H1 (cell line): ENCODE measurements around the gene MBOAT2. TPM values are rescaled to one million over a fixed set of nuclear protein-coding genes. Genes with fewer than 3 reads are reported as not detected.

ENCODE experiments used
- CTCF ChIA-PET: fragments of 300-600 bp; sonication (Branson Sonifier 250); formaldehyde crosslinking; loops from one replicate; lab custom pipeline; 2021; ENCODE audit not compliant: partially characterized antibody; lab: Charles Lee
- POLR2A ChIA-PET: fragments of 300-600 bp; sonication (Branson Sonifier 250); formaldehyde crosslinking; loops from one replicate; lab custom pipeline; 2021; ENCODE audit warnings: inconsistent platforms; ENCODE audit not compliant: partially characterized antibody; lab: Charles Lee
- DNase-seq, 2 experiments: peaks; one replicate each; pipeline versions ENCODE4 v3.0.0 to v3.0.0-alpha.2; 2010 to 2022; ENCODE audit warnings: low spot score in 2 of 2, low read depth in 1 of 2, mixed read lengths in 1 of 2
- FAIRE-seq: peaks from 2 replicates; lab custom pipeline; 2011; peaks lifted over from hg19 to GRCh38; lab: Jason Lieb, UNC
- H2AFZ ChIP-seq: 2 replicates; pipeline ENCODE4 v1.8.1; 2012; ENCODE audit warnings: low read length, inconsistent platforms
- H2AK5ac ChIP-seq: 2 replicates; pipeline ENCODE4 v1.6.1; 2013; ENCODE audit warnings: low read depth, low read length
- H2BK120ac ChIP-seq: replicated peaks from 2 replicates; pipeline ENCODE3; 2013; ENCODE audit warnings: low read depth, low read length, inconsistent platforms
- H2BK12ac ChIP-seq: 2 replicates; pipeline ENCODE4 v1.6.1; 2013; ENCODE audit warnings: low read depth, low read length
- H2BK15ac ChIP-seq: 2 replicates; pipeline ENCODE4 v1.6.1; 2013; ENCODE audit warnings: low read length
- H2BK20ac ChIP-seq: 2 replicates; pipeline ENCODE4 v1.6.1; 2013; ENCODE audit warnings: low read length
- H2BK5ac ChIP-seq: 2 replicates; pipeline ENCODE4 v1.6.1; 2013; ENCODE audit warnings: low read depth, low read length
- H3K14ac ChIP-seq: 2 replicates; pipeline ENCODE4 v1.6.1; 2013; ENCODE audit warnings: inconsistent platforms; ENCODE audit not compliant: insufficient read length
- H3K18ac ChIP-seq: 2 replicates; pipeline ENCODE4 v1.6.1; 2013; ENCODE audit warnings: low read length; ENCODE audit errors: extremely low read depth
- H3K23ac ChIP-seq: 2 replicates; pipeline ENCODE4 v1.6.1; 2013; ENCODE audit warnings: inconsistent platforms; ENCODE audit not compliant: insufficient read length
- H3K23me2 ChIP-seq: 2 replicates; pipeline ENCODE4 v1.6.1; 2013; ENCODE audit warnings: low read depth, low read length
- H3K27ac ChIP-seq: 2 replicates; pipeline ENCODE4 v1.6.1; 2011; ENCODE audit warnings: low read depth, low read length, inconsistent platforms
- H3K27me3 ChIP-seq, 4 experiments: replicated peaks in 1 of 4; 1 replicate in 1 of 4; 2 replicates in 3 of 4; pipeline versions ENCODE4 v1.6.1 to v1.8.1; 2011 to 2013; ENCODE audit warnings: low read length in 3 of 4, mild to moderate bottlenecking in 3 of 4, inconsistent platforms in 2 of 4, mixed read lengths in 2 of 4, moderate library complexity in 1 of 4; ENCODE audit not compliant: control insufficient read depth in 3 of 4, insufficient read depth in 3 of 4; ENCODE audit errors: extremely low read depth in 1 of 4
- H3K36me3 ChIP-seq, 4 experiments: 2 replicates each; pipeline versions ENCODE4 v1.6.1 to v1.8.1; 2011 to 2013; ENCODE audit warnings: mild to moderate bottlenecking in 4 of 4, low read length in 3 of 4, moderate library complexity in 2 of 4, control low read depth in 1 of 4, inconsistent platforms in 1 of 4; ENCODE audit not compliant: insufficient read depth in 4 of 4, control insufficient read depth in 2 of 4
- H3K4ac ChIP-seq: replicated peaks from 2 replicates; pipeline ENCODE3; 2013; ENCODE audit warnings: low read length, low read depth, mixed read lengths, inconsistent platforms; ENCODE audit not compliant: insufficient read length
- H3K4me1 ChIP-seq, 4 experiments: replicated peaks in 1 of 4; 1 replicate in 1 of 4; 2 replicates in 3 of 4; pipeline versions ENCODE4 v1.6.1 to v1.8.1; 2011 to 2013; ENCODE audit warnings: low read length in 3 of 4, inconsistent platforms in 2 of 4, mixed read lengths in 1 of 4; ENCODE audit not compliant: insufficient read depth in 4 of 4, control insufficient read depth in 3 of 4
- H3K4me2 ChIP-seq, 2 experiments: 2 replicates each; pipeline versions ENCODE4 v1.6.1 to v1.8.1; 2011 to 2013; ENCODE audit warnings: low read depth in 2 of 2, low read length in 2 of 2, control low read depth in 1 of 2, inconsistent platforms in 1 of 2, mild to moderate bottlenecking in 1 of 2; ENCODE audit not compliant: insufficient read depth in 1 of 2
- H3K4me3 ChIP-seq, 4 experiments: fragments of 200-600, 300-600 bp in 1 of 4; sonication (generic), shearing (Covaris generic), sonication (Bioruptor Twin) in 1 of 4; 2 replicates each; pipeline versions ENCODE4 v1.5.1 to v1.8.1; 2011 to 2016; ENCODE audit warnings: low read length in 4 of 4, low read depth in 3 of 4, control low read depth in 2 of 4, inconsistent platforms in 2 of 4, mild to moderate bottlenecking in 2 of 4, mixed read lengths in 1 of 4, moderate library complexity in 1 of 4; ENCODE audit not compliant: insufficient read depth in 2 of 4; ENCODE audit errors: extremely low read depth in 1 of 4
- H3K56ac ChIP-seq: replicated peaks from 2 replicates; pipeline ENCODE3; 2013; ENCODE audit warnings: low read depth, mild to moderate bottlenecking, mixed read lengths, low read length, inconsistent platforms; ENCODE audit not compliant: insufficient read length
- H3K79me1 ChIP-seq: 2 replicates; pipeline ENCODE4 v1.6.1; 2013; ENCODE audit warnings: low read depth, low read length, control low read depth
- H3K79me2 ChIP-seq, 2 experiments: 2 replicates each; pipeline versions ENCODE4 v1.6.1 to v1.8.1; 2012 to 2013; ENCODE audit warnings: low read length in 2 of 2, mild to moderate bottlenecking in 2 of 2, inconsistent platforms in 1 of 2; ENCODE audit not compliant: insufficient read depth in 2 of 2, control insufficient read depth in 1 of 2
- H3K9ac ChIP-seq, 4 experiments: replicated peaks in 1 of 4; 1 replicate in 1 of 4; 2 replicates in 3 of 4; pipeline versions ENCODE4 v1.6.1 to v1.8.1; 2011 to 2013; ENCODE audit warnings: low read depth in 3 of 4, low read length in 3 of 4, control low read depth in 2 of 4, mild to moderate bottlenecking in 2 of 4, moderate library complexity in 2 of 4, inconsistent platforms in 1 of 4; ENCODE audit errors: extremely low read depth in 1 of 4
- H3K9me3 ChIP-seq, 2 experiments: 2 replicates each; pipeline versions ENCODE4 v1.6.1 to v1.8.1; 2012 to 2013; ENCODE audit warnings: mild to moderate bottlenecking in 2 of 2, moderate library complexity in 2 of 2, control low read depth in 1 of 2, inconsistent platforms in 1 of 2, low read depth in 1 of 2, low read length in 1 of 2, mixed read lengths in 1 of 2; ENCODE audit not compliant: insufficient read depth in 2 of 2
- H4K20me1 ChIP-seq, 2 experiments: replicated peaks in 1 of 2; 2 replicates each; pipeline versions ENCODE3 to v1.8.1; 2011 to 2013; ENCODE audit warnings: inconsistent platforms in 2 of 2, low read length in 2 of 2, mild to moderate bottlenecking in 1 of 2; ENCODE audit not compliant: insufficient read depth in 2 of 2, control insufficient read depth in 1 of 2
- H4K5ac ChIP-seq: 2 replicates; pipeline ENCODE4 v1.6.1; 2013; ENCODE audit warnings: low read length, low read depth, mixed read lengths, inconsistent platforms; ENCODE audit not compliant: insufficient read length
- H4K8ac ChIP-seq: 2 replicates; pipeline ENCODE4 v1.8.0; 2013; ENCODE audit warnings: mild to moderate bottlenecking, moderate library complexity, low read length, inconsistent platforms; ENCODE audit not compliant: insufficient read depth; ENCODE audit errors: extremely low read depth
- H4K91ac ChIP-seq: replicated peaks from 2 replicates; pipeline ENCODE3; 2013; ENCODE audit warnings: low read length, mixed read lengths, inconsistent platforms; ENCODE audit not compliant: insufficient read length
- BCL11A ChIP-seq, 2 experiments: IDR thresholded peaks; one replicate each; pipeline ENCODE4 v1.6.1; 2011; ENCODE audit warnings: low read depth in 2 of 2, low read length in 2 of 2, mild to moderate bottlenecking in 2 of 2
- BRCA1 ChIP-seq: IDR thresholded peaks from 2 replicates; pipeline ENCODE4 v1.6.1; 2012; ENCODE audit warnings: low read depth, low read length, improper control_type of control experiment
- CHD2 ChIP-seq: IDR thresholded peaks from 2 replicates; pipeline ENCODE4 v1.6.1; 2012; ENCODE audit warnings: low read length, improper control_type of control experiment
- HDAC6 ChIP-seq: IDR thresholded peaks from one replicate; pipeline ENCODE4 v1.7.1; 2012; ENCODE audit warnings: low read depth, mild to moderate bottlenecking, inconsistent platforms, low read length, moderate library complexity
- KDM4A ChIP-seq: IDR thresholded peaks from one replicate; pipeline ENCODE4 v1.7.1; 2012; ENCODE audit warnings: low read depth, mild to moderate bottlenecking, moderate library complexity, low read length, inconsistent platforms; ENCODE audit not compliant: severe bottlenecking
- NANOG ChIP-seq: IDR thresholded peaks from 2 replicates; pipeline ENCODE4 v1.6.1; 2011; ENCODE audit warnings: low read length, low read depth, mild to moderate bottlenecking, inconsistent platforms; ENCODE audit not compliant: insufficient read depth, poor library complexity, severe bottlenecking
- TBP ChIP-seq: IDR thresholded peaks from 2 replicates; pipeline ENCODE4 v1.6.1; 2011; ENCODE audit warnings: low read depth, low read length, improper control_type of control experiment
- WGBS, 2 experiments: shearing (Covaris generic) in 1 of 2; methylation state at CpG; one replicate each; pipeline versions ENCODE4 v1.1.6 to v1.1.7; 2013 to 2015; ENCODE audit warnings: low lambda C conversion rate in 2 of 2, mixed read lengths in 2 of 2, inconsistent platforms in 1 of 2, low coverage in 1 of 2, missing lambda C conversion rate in 1 of 2; ENCODE audit not compliant: insufficient replicate concordance in 2 of 2, insufficient coverage in 1 of 2, insufficient read length in 1 of 2; ENCODE audit errors: extremely low coverage in 1 of 2, missing lambda C conversion rate in 1 of 2; 5-methylcytosine and 5-hydroxymethylcytosine counted together
- polyA plus RNA-seq, 7 experiments: library from polyadenylated mRNA; depleted of rRNA in 3 of 7; stranded (reverse) in 5 of 7; unstranded in 2 of 7; fragments of >200 nt in 5 of 7; fragments of 200-250 nt in 2 of 7; gene quantifications; 1 replicate in 5 of 7; 2 replicates in 1 of 7; 4 replicates in 1 of 7; pipeline versions ENCODE4 v1.2.1 to v1.2.3, GENCODE V29; 2011 to 2013; ENCODE audit warnings: missing spikeins in 2 of 7, mixed read lengths in 2 of 7
- total RNA-seq: library from RNA; stranded (reverse); fragmentation: NEBNext Ultra II Directional; extraction: Animal tissue kit (Norgen Biotek cat#: 25700); gene quantifications from 2 replicates; pipeline ENCODE4 v1.2.1, GENCODE V29; 2021

The MBOAT2 gene
- total and polyA plus RNA-seq, 2 of the 8 experiments (the other 6 are each of a cell fraction or from before 2014, with no cell fraction given) = 11.2 to 23.4 TPM

- Histone ChIP-seq H3K4me3 (no peak overlapping the region), H3K79me1 (no peaks in the 10 kb centered on the region), H2BK15ac (no peak overlapping the region), H2BK5ac (no peak overlapping the region), H2AFZ (no peak overlapping the region), H4K20me1 (peaks cover 0 to 1% of the 10 kb centered on the region in 2 experiments), H3K4me2 (no peak overlapping the region), H2BK20ac (no peak overlapping the region), H4K5ac (no peak overlapping the region), H3K23me2 (no peaks in the 10 kb centered on the region), H3K36me3 (peaks cover 0 to 16% (median 0%) of the 10 kb centered on the region in 4 experiments; a peak in 1 of 8 replicates), H3K14ac (no peak overlapping the region), H2AK5ac (no peak overlapping the region; the same call in 1 of the 2 replicates), H3K4ac (no peak overlapping the region), H3K23ac (no peak overlapping the region), H3K56ac (no peak overlapping the region), H3K9me3 (peaks cover 0 to 10% of the 10 kb centered on the region in 2 experiments; a peak in 2 of 4 replicates), H3K27ac (no peak overlapping the region), H3K18ac (no peak overlapping the region), H2BK120ac (no peak overlapping the region), H3K27me3 (no peaks in the 10 kb centered on the region), H3K79me2 (no peaks in the 10 kb centered on the region), H4K91ac (no peak overlapping the region), H3K9ac (no peak overlapping the region), H2BK12ac (no peak overlapping the region), H3K4me1 (peaks cover 0 to 8% (median 4%) of the 10 kb centered on the region in 4 experiments; a peak in 3 of 7 replicates), H4K8ac (no peak overlapping the region)
- POLR2A ChIA-PET = no interaction called here
- no peak for TF ChIP-seq BCL11A (IDR thresholded peaks at IDR 0.05; ENCODE audit: low read depth in 2 of 2, low read length in 2 of 2)
- no peak for TF ChIP-seq BRCA1
- TF ChIP-seq NANOG = no peak
- TF ChIP-seq CHD2 = no peak
- no peak for TF ChIP-seq KDM4A
- no peak for TF ChIP-seq TBP
- no peak for TF ChIP-seq HDAC6
- FAIRE-seq = no peak
- no peak for DNase-seq
- CTCF ChIA-PET = interaction anchor here (0.6 to 2.1 kb wide), 4 partner anchors 13 to 217 kb away, joined by 3 to 13 read pairs (median 5); no protein-coding TSS in a partner anchor
- WGBS, 2 experiments = 86% methylated on average over 19 of the region's 19 CpGs; no CpG with 5 or more reads in 1 of the 2 experiments
Observed at GRCh38 chr2:8893978-8894820, 109.3 kb downstream of the MBOAT2 start.
